ENCODE data around the gene LRRC75A. TPM values are rescaled to one million over a fixed set of nuclear protein-coding genes. Genes with fewer than 3 reads are reported as not detected.

LRRC75A gene
- total and polyA plus RNA-seq, 2 donors (not counting 1 experiment from before 2014, with no cell fraction given), result 2.0 to 3.4 TPM

DNA sequence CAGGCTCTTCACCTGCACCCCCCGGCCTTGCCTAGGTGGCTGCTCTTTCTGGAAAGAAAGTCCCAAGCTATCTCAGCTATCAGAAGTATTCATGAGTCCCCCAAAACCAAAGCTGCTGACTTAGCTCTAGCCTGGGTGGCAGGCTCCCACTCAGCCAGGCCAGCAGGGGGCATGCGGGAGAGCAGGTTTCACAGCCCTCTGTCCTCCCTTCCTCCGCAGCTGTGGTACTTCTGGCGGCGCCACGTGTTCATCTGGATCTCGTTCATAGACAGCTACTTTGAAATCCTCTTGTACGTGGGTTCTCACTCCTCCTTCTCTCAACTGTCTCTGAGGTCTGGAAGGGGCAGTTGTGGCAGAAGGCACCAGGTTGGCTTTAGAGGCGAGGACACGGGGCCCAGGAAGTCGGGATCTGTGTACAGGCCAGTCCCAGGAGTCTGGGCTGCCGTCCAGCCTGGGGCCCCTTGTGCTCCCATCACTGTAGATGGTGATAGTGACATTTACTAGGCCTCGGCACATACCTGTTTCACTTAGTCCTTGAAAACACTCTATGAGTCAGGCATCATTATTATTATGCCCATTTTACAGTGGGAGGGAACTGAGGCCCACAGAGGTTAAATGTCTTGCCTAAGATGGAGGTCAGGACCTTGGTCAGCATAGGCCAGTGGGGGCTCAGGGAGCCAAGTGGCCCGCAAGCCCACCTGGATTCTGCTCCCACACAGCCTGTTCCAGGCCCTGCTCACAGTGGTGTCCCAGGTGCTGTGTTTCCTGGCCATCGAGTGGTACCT is 63.7 kb downstream of the LRRC75A start:
- no peak overlapping the region for H3K27ac Mint-ChIP-seq
- no peaks in the 10 kb centered on the region for H3K27me3 Mint-ChIP-seq
- no peak overlapping the region for H3K4me3 Mint-ChIP-seq
- no peaks in the 10 kb centered on the region for H3K4me1 Mint-ChIP-seq
- ChIA-PET POLR2A (interaction anchor here (1.6 kb wide), 1 partner anchor 12 kb away, joined by 7 read pairs; the partner anchor contains the start of gene TRPV2), CTCF (interaction anchor here (1.1 to 2.3 kb wide), 8 partner anchors 9 to 94 kb away, joined by 3 to 17 read pairs (median 6); partner anchors contain the start of gene TRPV2)
- Histone ChIP-seq H3K27ac (ENCODE audit: low read length in 2 of 2) (no peak overlapping the region), H3K36me3 (replicated peaks in 1 of 2; ENCODE audit: control extremely low read depth in 1 of 2, control insufficient read depth in 1 of 2, extremely low read depth in 1 of 2, insufficient read depth in 2 of 2, low read length in 1 of 2) (peaks cover 2 to 45% of the 10 kb centered on the region in 2 experiments), H3K9me3 (ENCODE audit: control extremely low read depth in 1 of 3, control insufficient read depth in 2 of 3, insufficient read depth in 1 of 3, low read length in 2 of 3) (no peaks in the 10 kb centered on the region), H3K4me3 (ENCODE audit: control extremely low read depth in 1 of 5, extremely low read depth in 1 of 5, insufficient read depth in 1 of 5, low read depth in 2 of 5, low read length in 4 of 5) (no peak overlapping the region), H3K27me3 (replicated peaks in 1 of 4; ENCODE audit: control extremely low read depth in 1 of 4, control insufficient read depth in 3 of 4, insufficient read depth in 4 of 4, low read length in 3 of 4) (no peaks in the 10 kb centered on the region), H3K79me2 (ENCODE audit: control insufficient read depth, insufficient read depth, low read length) (no peaks in the 10 kb centered on the region), H3K4me2 (replicated peaks; ENCODE audit: low read depth, low read length, poor library complexity, severe bottlenecking) (no peak overlapping the region), H4K20me1 (ENCODE audit: control insufficient read depth, insufficient read depth, low read length, poor library complexity, severe bottlenecking) (peaks cover 7% of the 10 kb centered on the region), H2AFZ (ENCODE audit: insufficient read depth, low read depth, low read length, poor library complexity, severe bottlenecking) (no peak overlapping the region), H3K9ac (ENCODE audit: low read length) (no peak overlapping the region), H3K4me1 (ENCODE audit: control insufficient read depth in 2 of 2, insufficient read depth in 2 of 2, low read length in 2 of 2) (no peaks in the 10 kb centered on the region)
- intact Hi-C loops (cut with micrococcal nuclease), result no loop called here
- 88% methylated on average over 6 of the region's 15 CpGs for WGBS (ENCODE audit: insufficient coverage)
- DNase-seq, result no peak
- peak; percentile 67 for ATAC-seq (ENCODE audit: low read depth)
- TF ChIP-seq EZH2 (IDR thresholded peaks at IDR 0.05; ENCODE audit: borderline replicate concordance, insufficient read depth, low read depth, low read length, poor library complexity, severe bottlenecking), result no peak
- TF ChIP-seq, protein P1, sequence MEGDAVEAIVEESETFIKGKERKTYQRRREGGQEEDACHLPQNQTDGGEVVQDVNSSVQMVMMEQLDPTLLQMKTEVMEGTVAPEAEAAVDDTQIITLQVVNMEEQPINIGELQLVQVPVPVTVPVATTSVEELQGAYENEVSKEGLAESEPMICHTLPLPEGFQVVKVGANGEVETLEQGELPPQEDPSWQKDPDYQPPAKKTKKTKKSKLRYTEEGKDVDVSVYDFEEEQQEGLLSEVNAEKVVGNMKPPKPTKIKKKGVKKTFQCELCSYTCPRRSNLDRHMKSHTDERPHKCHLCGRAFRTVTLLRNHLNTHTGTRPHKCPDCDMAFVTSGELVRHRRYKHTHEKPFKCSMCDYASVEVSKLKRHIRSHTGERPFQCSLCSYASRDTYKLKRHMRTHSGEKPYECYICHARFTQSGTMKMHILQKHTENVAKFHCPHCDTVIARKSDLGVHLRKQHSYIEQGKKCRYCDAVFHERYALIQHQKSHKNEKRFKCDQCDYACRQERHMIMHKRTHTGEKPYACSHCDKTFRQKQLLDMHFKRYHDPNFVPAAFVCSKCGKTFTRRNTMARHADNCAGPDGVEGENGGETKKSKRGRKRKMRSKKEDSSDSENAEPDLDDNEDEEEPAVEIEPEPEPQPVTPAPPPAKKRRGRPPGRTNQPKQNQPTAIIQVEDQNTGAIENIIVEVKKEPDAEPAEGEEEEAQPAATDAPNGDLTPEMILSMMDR (IDR thresholded peaks at IDR 0.05), result peak; percentile 39
- no peaks in the 10 kb centered on the region for H3K9me3 Mint-ChIP-seq (ENCODE audit: insufficient read depth)

- POLR2A ChIA-PET, result no interaction called here
- CTCF ChIA-PET, result interaction anchor here (0.6 to 2.3 kb wide), 7 partner anchors 8 to 96 kb away, joined by 3 to 17 read pairs (median 8); partner anchors contain the start of gene TRPV2
- Histone ChIP-seq H3K27ac (ENCODE audit: low read length in 2 of 2) (no peak overlapping the region), H2AFZ (ENCODE audit: insufficient read depth, low read depth, low read length, poor library complexity, severe bottlenecking) (no peak overlapping the region), H3K4me2 (replicated peaks; ENCODE audit: low read depth, low read length, poor library complexity, severe bottlenecking) (no peak overlapping the region), H3K9ac (ENCODE audit: low read length) (no peak overlapping the region), H3K9me3 (ENCODE audit: control extremely low read depth in 1 of 3, control insufficient read depth in 2 of 3, insufficient read depth in 1 of 3, low read length in 2 of 3) (no peaks in the 10 kb centered on the region), H3K4me3 (ENCODE audit: control extremely low read depth in 1 of 5, extremely low read depth in 1 of 5, insufficient read depth in 1 of 5, low read depth in 2 of 5, low read length in 4 of 5) (no peak overlapping the region), H4K20me1 (ENCODE audit: control insufficient read depth, insufficient read depth, low read length, poor library complexity, severe bottlenecking) (peaks cover 7% of the 10 kb centered on the region), H3K36me3 (replicated peaks in 1 of 2; ENCODE audit: control extremely low read depth in 1 of 2, control insufficient read depth in 1 of 2, extremely low read depth in 1 of 2, insufficient read depth in 2 of 2, low read length in 1 of 2) (peaks cover 2 to 54% of the 10 kb centered on the region in 2 experiments), H3K27me3 (replicated peaks in 1 of 4; ENCODE audit: control extremely low read depth in 1 of 4, control insufficient read depth in 3 of 4, insufficient read depth in 4 of 4, low read length in 3 of 4) (no peaks in the 10 kb centered on the region), H3K4me1 (ENCODE audit: control insufficient read depth in 2 of 2, insufficient read depth in 2 of 2, low read length in 2 of 2) (no peaks in the 10 kb centered on the region), H3K79me2 (ENCODE audit: control insufficient read depth, insufficient read depth, low read length) (peaks cover 3% of the 10 kb centered on the region)
- DNase-seq, result no peak
- intact Hi-C loops (cut with micrococcal nuclease), result no loop called here
- Mint-ChIP-seq H3K4me3 (no peak overlapping the region), H3K4me1 (no peaks in the 10 kb centered on the region), H3K27ac (no peak overlapping the region), H3K27me3 (no peaks in the 10 kb centered on the region), H3K9me3 (ENCODE audit: insufficient read depth) (no peaks in the 10 kb centered on the region)
- TF ChIP-seq EZH2 (IDR thresholded peaks at IDR 0.05; ENCODE audit: borderline replicate concordance, insufficient read depth, low read depth, low read length, poor library complexity, severe bottlenecking), result no peak
- TF ChIP-seq, protein P1 (IDR thresholded peaks at IDR 0.05), result no peak
- WGBS (ENCODE audit: insufficient coverage), result 98% methylated on average over 3 of the region's 3 CpGs
- ATAC-seq (ENCODE audit: low read depth), result no peak
Measured at GRCh38 chr17:16427020-16427419, 65.0 kb downstream of the LRRC75A start.

Data from B cell (primary cell).